Stimulated activated CD4-positive, alpha-beta T cell treated with anti-CD3 and anti-CD28 coated beads, TNF-alpha, amount 100 ng/mL, for 4 hours (primary cell): Measurements from ENCODE around the gene PHC2.

Experiments used
- DNase-seq, 3 experiments: peaks; one replicate each; pipeline ENCODE4 v3.0.0-alpha.2; 2020; ENCODE audit warnings: low read depth in 3 of 3

Gene PHC2

GRCh38 chr1:33349778-33350610, 80.9 kb downstream of the PHC2 start:
- DNase-seq: peak; percentile 62 to 69 (median 66)

GRCh38 chr1:33349081-33349759, 81.7 kb downstream of the PHC2 start:
- DNase-seq: peak; percentile 4 to 35 (median 10)

- peak in 2 of 3 experiments; percentile 8 to 22 for DNase-seq
Measured at GRCh38 chr1:33348676-33349080, 82.2 kb downstream of the PHC2 start.

GRCh38 chr1:33348194-33348593, 82.7 kb downstream of the PHC2 start:
- DNase-seq: no peak

- DNase-seq: no peak
Measured at GRCh38 chr1:33347650-33347992, 83.3 kb downstream of the PHC2 start.

- DNase-seq: no peak
Measured at GRCh38 chr1:33346927-33347649, 83.8 kb downstream of the PHC2 start.

GRCh38 chr1:33346533-33346926, 84.4 kb downstream of the PHC2 start:
- DNase-seq: no peak

- no peak for DNase-seq
Measured at GRCh38 chr1:33344896-33345560, 85.9 kb downstream of the PHC2 start.

- DNase-seq: no peak
Measured at GRCh38 chr1:33343539-33343938, 87.4 kb downstream of the PHC2 start.

- DNase-seq: no peak
Measured at GRCh38 chr1:33342041-33342723, 88.7 kb downstream of the PHC2 start.

GRCh38 chr1:33341190-33341589, 89.7 kb downstream of the PHC2 start:
- DNase-seq: no peak

GRCh38 chr1:33339413-33339812, 91.5 kb downstream of the PHC2 start:
- DNase-seq: no peak

- no peak for DNase-seq
Measured at GRCh38 chr1:33338440-33339211, 92.3 kb downstream of the PHC2 start.

- DNase-seq: no peak
Measured at GRCh38 chr1:33338048-33338439, 92.9 kb downstream of the PHC2 start.

GRCh38 chr1:33337441-33337840, 93.5 kb downstream of the PHC2 start:
- DNase-seq: no peak

- DNase-seq: no peak
Measured at GRCh38 chr1:33336580-33336979, 94.3 kb downstream of the PHC2 start.

GRCh38 chr1:33335020-33335419, 95.9 kb downstream of the PHC2 start:
- no peak for DNase-seq

- no peak for DNase-seq
Measured at GRCh38 chr1:33334081-33334552, 96.8 kb downstream of the PHC2 start.

GRCh38 chr1:33332881-33333280, 98.0 kb downstream of the PHC2 start:
- DNase-seq: no peak

- DNase-seq: no peak
Measured at GRCh38 chr1:33332357-33332789, 98.5 kb downstream of the PHC2 start.
